OCI-LY7 (cell line): Measurements from ENCODE around the gene ERFE.

ENCODE experiments used
- EZH2phosphoT487 ChIP-seq: fragments of 200-600 bp; sonication (generic); IDR thresholded peaks from 2 replicates; pipeline ENCODE4 v1.6.1; 2018; ENCODE audit warnings: low read depth, borderline replicate concordance, mild to moderate bottlenecking, mixed run types, antibody characterized with exemption, low read length, moderate library complexity, mixed read lengths
- TF ChIP-seq, protein P1 (sequence below): fragments of 200-600 bp; sonication (generic); conservative IDR thresholded peaks from 2 replicates; pipeline ENCODE4 v1.5.1; 2014; ENCODE audit warnings: mild to moderate bottlenecking, antibody characterized with exemption, low read length, moderate library complexity, mixed read lengths

DNA sequence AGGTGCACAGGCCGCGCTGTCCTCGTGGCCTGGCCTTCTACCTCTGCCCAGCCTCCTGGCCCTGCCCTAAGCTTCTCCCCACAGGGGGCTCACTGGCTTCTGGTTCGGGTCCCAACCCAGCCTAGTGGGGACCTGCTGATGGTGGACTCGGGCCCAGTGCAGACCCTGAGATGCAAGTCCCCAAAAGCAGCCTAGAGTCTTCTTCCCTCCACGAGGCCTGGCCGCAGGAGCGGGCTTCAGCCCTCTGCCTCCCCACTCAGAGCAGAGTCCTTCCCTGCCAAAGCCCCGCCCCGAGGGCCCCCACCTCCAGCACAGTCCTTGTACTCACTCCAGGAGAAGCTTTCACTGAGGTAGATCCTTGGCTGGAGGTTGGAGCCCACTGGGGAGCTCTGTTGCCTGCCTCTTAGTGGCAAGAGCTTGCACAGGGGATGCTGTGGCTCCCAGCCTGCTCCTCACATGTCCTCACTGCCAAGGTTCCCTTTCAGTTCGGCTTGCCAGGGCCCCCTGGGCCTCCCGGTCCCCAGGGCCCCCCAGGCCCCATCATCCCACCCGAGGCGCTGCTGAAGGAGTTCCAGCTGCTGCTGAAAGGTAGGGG lies 3.6 kb downstream of the ERFE start:
- TF ChIP-seq, protein P1, sequence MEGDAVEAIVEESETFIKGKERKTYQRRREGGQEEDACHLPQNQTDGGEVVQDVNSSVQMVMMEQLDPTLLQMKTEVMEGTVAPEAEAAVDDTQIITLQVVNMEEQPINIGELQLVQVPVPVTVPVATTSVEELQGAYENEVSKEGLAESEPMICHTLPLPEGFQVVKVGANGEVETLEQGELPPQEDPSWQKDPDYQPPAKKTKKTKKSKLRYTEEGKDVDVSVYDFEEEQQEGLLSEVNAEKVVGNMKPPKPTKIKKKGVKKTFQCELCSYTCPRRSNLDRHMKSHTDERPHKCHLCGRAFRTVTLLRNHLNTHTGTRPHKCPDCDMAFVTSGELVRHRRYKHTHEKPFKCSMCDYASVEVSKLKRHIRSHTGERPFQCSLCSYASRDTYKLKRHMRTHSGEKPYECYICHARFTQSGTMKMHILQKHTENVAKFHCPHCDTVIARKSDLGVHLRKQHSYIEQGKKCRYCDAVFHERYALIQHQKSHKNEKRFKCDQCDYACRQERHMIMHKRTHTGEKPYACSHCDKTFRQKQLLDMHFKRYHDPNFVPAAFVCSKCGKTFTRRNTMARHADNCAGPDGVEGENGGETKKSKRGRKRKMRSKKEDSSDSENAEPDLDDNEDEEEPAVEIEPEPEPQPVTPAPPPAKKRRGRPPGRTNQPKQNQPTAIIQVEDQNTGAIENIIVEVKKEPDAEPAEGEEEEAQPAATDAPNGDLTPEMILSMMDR = no peak
- no peak for TF ChIP-seq EZH2phosphoT487
